SK-N-SH (cell line): ENCODE data around the gene CERCAM. TPM values are rescaled to one million over a fixed set of nuclear protein-coding genes. Genes with fewer than 3 reads are reported as not detected.

Experiments
- CTCF ChIA-PET: fragments of 300-600, 350-600 bp; formaldehyde crosslinking; extraction: SDS; loops from one replicate; lab custom pipeline; 2021; lab: Yijun Ruan, JAX
- POLR2A ChIA-PET: fragments of 350-600 bp; sonication (Branson Sonifier 250); formaldehyde crosslinking; extraction: SDS; loops from one replicate; lab custom pipeline; 2020; ENCODE audit warnings: antibody characterized with exemption, inconsistent platforms; lab: Yijun Ruan, JAX
- DNase-seq: peaks from one replicate; pipeline ENCODE4 v3.0.0; 2012
- H2AFZ ChIP-seq: fragments of 200-600 bp; sonication (generic); 2 replicates; pipeline ENCODE4 v1.8.1; 2016; ENCODE audit warnings: antibody characterized with exemption, mild to moderate bottlenecking, low read depth
- H3F3A ChIP-seq: fragments of 200-600 bp; sonication (generic); replicated peaks from 2 replicates; pipeline ENCODE3; 2016; ENCODE audit warnings: antibody characterized with exemption, mild to moderate bottlenecking; ENCODE audit not compliant: insufficient read depth
- H3K27ac ChIP-seq, 2 experiments: fragments of 200-500 bp in 1 of 2; fragments of 200-600 bp in 1 of 2; sonication (Bioruptor generic) in 1 of 2; sonication (generic), shearing (Covaris generic) in 1 of 2; 2 replicates each; pipeline versions ENCODE4 v1.5.1 to v1.6.1; 2014 to 2016; ENCODE audit warnings: low read depth in 2 of 2, inconsistent platforms in 1 of 2, low read length in 1 of 2, mild to moderate bottlenecking in 1 of 2, mixed read lengths in 1 of 2
- H3K27me3 ChIP-seq: fragments of 200-600 bp; sonication (generic), shearing (Covaris generic); 2 replicates; pipeline ENCODE4 v1.6.1; 2016; ENCODE audit warnings: mixed run types; ENCODE audit not compliant: insufficient read depth
- H3K36me3 ChIP-seq, 2 experiments: fragments of 200-500 bp in 1 of 2; fragments of 200-600 bp in 1 of 2; sonication (Bioruptor generic) in 1 of 2; sonication (generic) in 1 of 2; replicated peaks in 1 of 2; 2 replicates each; pipeline versions ENCODE3 to v1.5.1; 2014 to 2016; ENCODE audit warnings: low read length in 1 of 2, mild to moderate bottlenecking in 1 of 2; ENCODE audit not compliant: insufficient read depth in 2 of 2, control insufficient read depth in 1 of 2
- H3K4me1 ChIP-seq, 2 experiments: fragments of 200-500 bp in 1 of 2; fragments of 200-600 bp in 1 of 2; sonication (Bioruptor generic) in 1 of 2; sonication (generic), shearing (Covaris generic) in 1 of 2; 2 replicates each; pipeline versions ENCODE4 v1.5.1 to v1.6.1; 2014 to 2016; ENCODE audit warnings: low read depth in 1 of 2, low read length in 1 of 2, mixed run types in 1 of 2; ENCODE audit not compliant: insufficient read depth in 2 of 2, control insufficient read depth in 1 of 2
- H3K4me2 ChIP-seq: fragments of 200-600 bp; sonication (generic), shearing (Covaris generic); 2 replicates; pipeline ENCODE4 v1.6.1; 2017; ENCODE audit warnings: mixed run types
- H3K4me3 ChIP-seq, 2 experiments: fragments of 200-500 bp in 1 of 2; fragments of 200-600 bp in 1 of 2; sonication (Bioruptor generic) in 1 of 2; sonication (generic), shearing (Covaris generic) in 1 of 2; 2 replicates each; pipeline versions ENCODE4 v1.5.1 to v1.8.1; 2014 to 2016; ENCODE audit warnings: low read depth in 2 of 2, inconsistent platforms in 1 of 2, low read length in 1 of 2, mild to moderate bottlenecking in 1 of 2, mixed read lengths in 1 of 2, moderate library complexity in 1 of 2
- H3K79me2 ChIP-seq: fragments of 200-600 bp; sonication (generic); 2 replicates; pipeline ENCODE4 v1.8.1; 2017; ENCODE audit warnings: mild to moderate bottlenecking; ENCODE audit not compliant: insufficient read depth
- H3K9ac ChIP-seq: fragments of 200-600 bp; sonication (generic); 2 replicates; pipeline ENCODE4 v1.6.1; 2017; ENCODE audit warnings: mixed run types
- H3K9me2 ChIP-seq: fragments of 200-600 bp; sonication (generic); 2 replicates; pipeline ENCODE4 v1.6.1; 2017; ENCODE audit warnings: mixed run types
- H3K9me3 ChIP-seq: fragments of 200-600 bp; sonication (generic); 2 replicates; pipeline ENCODE4 v1.6.1; 2017; ENCODE audit warnings: mixed run types, mild to moderate bottlenecking, moderate library complexity
- H4K20me1 ChIP-seq: fragments of 200-600 bp; sonication (generic); 2 replicates; pipeline ENCODE4 v1.6.1; 2017; ENCODE audit warnings: mild to moderate bottlenecking, mixed run types; ENCODE audit not compliant: insufficient read depth
- CTCF ChIP-seq: fragments of 200-600 bp; sonication (generic); IDR thresholded peaks from 2 replicates; pipeline ENCODE4 v1.6.1; 2017; ENCODE audit warnings: antibody characterized with exemption, mild to moderate bottlenecking, moderate library complexity
- EP300 ChIP-seq, 2 experiments: IDR thresholded peaks; 2 replicates each; pipeline versions ENCODE4 v1.4.0 to v1.6.1; 2012; ENCODE audit warnings: borderline replicate concordance in 1 of 2, low read depth in 1 of 2, low read length in 1 of 2
- FOXJ3 ChIP-seq: sonication (generic); formaldehyde crosslinking; IDR thresholded peaks from 2 replicates; pipeline ENCODE4 v1.5.1; 2020; ENCODE audit warnings: mild to moderate bottlenecking, missing genetic modification reagents
- MAX ChIP-seq: IDR thresholded peaks from 2 replicates; pipeline ENCODE4 v1.4.0; 2012; ENCODE audit warnings: low read depth
- MXI1 ChIP-seq: IDR thresholded peaks from 2 replicates; pipeline ENCODE4 v1.6.1; 2012; ENCODE audit warnings: mild to moderate bottlenecking, low read depth, low read length, improper control_type of control experiment
- POLR2AphosphoS5 ChIP-seq: IDR thresholded peaks from 2 replicates; pipeline ENCODE4 v1.6.1; 2012; ENCODE audit warnings: low read depth, low read length
- REST ChIP-seq: IDR thresholded peaks from 2 replicates; pipeline ENCODE4 v1.6.1; 2012; ENCODE audit warnings: mild to moderate bottlenecking, low read depth, low read length, moderate library complexity
- ZBTB33 ChIP-seq: IDR thresholded peaks from 2 replicates; pipeline ENCODE4 v1.4.0; 2012; ENCODE audit warnings: low read depth, borderline replicate concordance
- WGBS: methylation state at CpG from one replicate; pipeline ENCODE4 v1.1.6; 2017; ENCODE audit warnings: low lambda C conversion rate; 5-methylcytosine and 5-hydroxymethylcytosine counted together
- polyA plus RNA-seq, 3 experiments: library from polyadenylated mRNA; depleted of rRNA; stranded (reverse); fragments of >200 nt; gene quantifications; 2 replicates each; pipeline ENCODE4 v1.2.3, GENCODE V29; 2012

Gene CERCAM
- polyA plus RNA-seq, 1 of the 3 experiments (the other 2 are of a cell fraction): 131 TPM

- TF ChIP-seq REST: no peak
Observed at GRCh38 chr9:128416432-128417019, 4.1 kb upstream of the CERCAM start (continued).

- Histone ChIP-seq H3K27me3 (no peaks in the 10 kb centered on the region; the same call in 1 of the 2 replicates), H3K36me3 (peaks cover 0 to 2% of the 10 kb centered on the region in 2 experiments), H3K4me3 (no peak overlapping the region; a peak in 2 of 4 replicates), H3K4me2 (no peak overlapping the region), H3K9ac (no peak overlapping the region), H4K20me1 (no peaks in the 10 kb centered on the region), H3K79me2 (peaks cover 17% of the 10 kb centered on the region; the same call in 1 of the 2 replicates), H3K9me2 (no peaks in the 10 kb centered on the region), H3K9me3 (no peaks in the 10 kb centered on the region), H3K27ac (no peak overlapping the region), H3F3A (no peaks in the 10 kb centered on the region), H3K4me1 (peaks cover 0 to 17% of the 10 kb centered on the region in 2 experiments; a peak in 1 of 4 replicates), H2AFZ (peak overlapping the region; percentile 98; the same call in 1 of the 2 replicates)
- ChIA-PET CTCF (interaction anchor here (0.6 to 12.1 kb wide), 30 partner anchors 7 to 227 kb away, joined by 3 to 93 read pairs (median 4); partner anchors contain the start of genes SLC27A4 and URM1), POLR2A (interaction anchor here (1.1 to 2.6 kb wide), 5 partner anchors 24 to 124 kb away, joined by 3 to 8 read pairs (median 5); partner anchors contain the start of gene URM1)
- WGBS: 52% methylated on average over 17 of the region's 28 CpGs
- no peak for TF ChIP-seq FOXJ3 (CRISPR knock-in tag)
- no peak for TF ChIP-seq MXI1
- no peak for TF ChIP-seq MAX
- TF ChIP-seq ZBTB33: no peak
- TF ChIP-seq POLR2AphosphoS5: no peak
- no peak for TF ChIP-seq EP300 (IDR thresholded peaks at IDR 0.05; ENCODE audit: borderline replicate concordance in 1 of 2, low read depth in 1 of 2, low read length in 1 of 2)
- no peak for TF ChIP-seq CTCF
- TF ChIP-seq, all 33 proteins: peak for 0
- DNase-seq: peak; percentile 55
Observed at GRCh38 chr9:128419061-128419925, 1.4 kb upstream of the CERCAM start.
